BE2C (cell line): ENCODE measurements around the gene CRADD.

Source experiments
- DNase-seq: peaks from one replicate; pipeline ENCODE4 v3.0.0-alpha.2; 2020
- H3K27me3 ChIP-seq: fragments of 250-450 bp; sonication (Bioruptor Pico); 2 replicates; pipeline ENCODE4 v1.5.1; 2020; ENCODE audit warnings: mild to moderate bottlenecking
- H3K36me3 ChIP-seq: fragments of 250-450 bp; sonication (Bioruptor Pico); 2 replicates; pipeline ENCODE4 v1.5.1; 2020; ENCODE audit warnings: mild to moderate bottlenecking
- H3K4me1 ChIP-seq: fragments of 250-450 bp; sonication (Bioruptor Pico); 2 replicates; pipeline ENCODE4 v1.5.1; 2020
- H3K4me3 ChIP-seq: 2 replicates; pipeline ENCODE4 v1.5.1; 2011; ENCODE audit warnings: low read depth, low read length
- H3K9me3 ChIP-seq: fragments of 250-450 bp; sonication (Bioruptor Pico); 2 replicates; pipeline ENCODE4 v1.5.1; 2020
- TF ChIP-seq, protein P1 (sequence below): IDR thresholded peaks from 2 replicates; pipeline ENCODE4 v1.5.1; 2012; ENCODE audit warnings: mild to moderate bottlenecking, low read depth, low read length

The CRADD gene

GRCh38 chr12:93667672-93668071 is 9.5 kb upstream of the CRADD start:
- no peaks in the 10 kb centered on the region for H3K27me3 ChIP-seq
- DNase-seq, result no peak
- TF ChIP-seq, protein P1, sequence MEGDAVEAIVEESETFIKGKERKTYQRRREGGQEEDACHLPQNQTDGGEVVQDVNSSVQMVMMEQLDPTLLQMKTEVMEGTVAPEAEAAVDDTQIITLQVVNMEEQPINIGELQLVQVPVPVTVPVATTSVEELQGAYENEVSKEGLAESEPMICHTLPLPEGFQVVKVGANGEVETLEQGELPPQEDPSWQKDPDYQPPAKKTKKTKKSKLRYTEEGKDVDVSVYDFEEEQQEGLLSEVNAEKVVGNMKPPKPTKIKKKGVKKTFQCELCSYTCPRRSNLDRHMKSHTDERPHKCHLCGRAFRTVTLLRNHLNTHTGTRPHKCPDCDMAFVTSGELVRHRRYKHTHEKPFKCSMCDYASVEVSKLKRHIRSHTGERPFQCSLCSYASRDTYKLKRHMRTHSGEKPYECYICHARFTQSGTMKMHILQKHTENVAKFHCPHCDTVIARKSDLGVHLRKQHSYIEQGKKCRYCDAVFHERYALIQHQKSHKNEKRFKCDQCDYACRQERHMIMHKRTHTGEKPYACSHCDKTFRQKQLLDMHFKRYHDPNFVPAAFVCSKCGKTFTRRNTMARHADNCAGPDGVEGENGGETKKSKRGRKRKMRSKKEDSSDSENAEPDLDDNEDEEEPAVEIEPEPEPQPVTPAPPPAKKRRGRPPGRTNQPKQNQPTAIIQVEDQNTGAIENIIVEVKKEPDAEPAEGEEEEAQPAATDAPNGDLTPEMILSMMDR, result no peak

GRCh38 chr12:93668919-93669418 is 8.2 kb upstream of the CRADD start:
- no peak for DNase-seq

More at GRCh38 chr12:93667672-93668071, 9.5 kb upstream of the CRADD start:
- Histone ChIP-seq H3K4me1 (no peaks in the 10 kb centered on the region), H3K4me3 (no peak overlapping the region), H3K9me3 (no peaks in the 10 kb centered on the region), H3K36me3 (no peaks in the 10 kb centered on the region)

DNA sequence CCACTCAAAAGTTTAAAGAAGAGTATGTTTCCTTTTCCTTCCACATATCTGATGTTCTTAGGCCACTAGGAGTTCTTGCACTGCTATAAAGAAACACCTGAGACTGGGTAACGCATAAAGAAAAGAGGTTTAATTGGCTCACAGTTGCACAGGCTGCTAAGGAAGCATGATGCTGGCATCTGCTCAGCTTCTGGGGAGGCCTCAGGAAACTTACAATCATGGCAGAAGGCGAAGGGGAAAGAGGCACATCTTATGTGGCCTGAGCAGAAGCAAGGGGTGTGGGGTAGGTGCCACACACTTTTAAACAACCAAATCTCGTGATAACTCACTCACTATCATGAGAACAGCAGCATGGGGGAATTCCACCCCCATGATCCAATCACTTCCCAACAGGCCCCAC is 7.7 kb upstream of the CRADD start:
- DNase-seq, result no peak
- H3K9me3 ChIP-seq, result no peaks in the 10 kb centered on the region
- TF ChIP-seq, protein P1, result no peak

More at GRCh38 chr12:93668919-93669418, 8.2 kb upstream of the CRADD start:
- Histone ChIP-seq H3K36me3 (no peaks in the 10 kb centered on the region), H3K4me1 (no peaks in the 10 kb centered on the region), H3K4me3 (no peak overlapping the region), H3K9me3 (no peaks in the 10 kb centered on the region), H3K27me3 (no peaks in the 10 kb centered on the region)
- TF ChIP-seq, protein P1, result no peak

GRCh38 chr12:93670104-93670503 is 7.1 kb upstream of the CRADD start:
- no peak for DNase-seq
- Histone ChIP-seq H3K4me3 (no peak overlapping the region), H3K36me3 (no peaks in the 10 kb centered on the region), H3K4me1 (no peaks in the 10 kb centered on the region), H3K9me3 (no peaks in the 10 kb centered on the region), H3K27me3 (no peaks in the 10 kb centered on the region)
- TF ChIP-seq, protein P1, result no peak

More for the DNA sequence above, 7.7 kb upstream of the CRADD start:
- Histone ChIP-seq H3K27me3 (no peaks in the 10 kb centered on the region), H3K4me3 (no peak overlapping the region), H3K4me1 (no peaks in the 10 kb centered on the region), H3K36me3 (no peaks in the 10 kb centered on the region)

- H3K4me1 ChIP-seq, result no peaks in the 10 kb centered on the region
- no peak for DNase-seq
- H3K4me3 ChIP-seq, result no peak overlapping the region
- no peaks in the 10 kb centered on the region for H3K9me3 ChIP-seq
- TF ChIP-seq, protein P1, result no peak
- H3K36me3 ChIP-seq, result no peaks in the 10 kb centered on the region
- no peaks in the 10 kb centered on the region for H3K27me3 ChIP-seq
Observed at GRCh38 chr12:93671044-93671443, 6.1 kb upstream of the CRADD start.

DNA sequence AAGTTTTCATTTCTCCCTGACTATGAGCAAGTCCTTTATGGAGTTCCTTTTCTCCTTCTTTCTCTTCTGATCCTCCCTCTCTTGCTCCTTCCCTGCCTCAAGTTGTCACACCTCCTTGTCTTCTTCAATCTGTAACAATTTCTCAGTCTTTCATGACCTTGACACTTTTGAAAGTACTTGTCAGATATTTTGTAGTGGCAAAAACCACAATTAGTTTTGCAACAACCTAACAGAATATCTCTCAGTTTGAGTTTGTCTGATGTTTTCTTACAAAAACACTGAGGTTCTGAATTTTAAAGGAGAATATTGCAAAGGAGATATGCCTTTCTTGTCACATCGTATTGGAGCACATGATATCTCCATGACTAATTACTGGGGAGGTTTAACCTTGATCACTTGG is 4.1 kb upstream of the CRADD start:
- TF ChIP-seq, protein P1, result no peak
- Histone ChIP-seq H3K4me3 (no peak overlapping the region), H3K27me3 (no peaks in the 10 kb centered on the region), H3K36me3 (no peaks in the 10 kb centered on the region), H3K9me3 (no peaks in the 10 kb centered on the region), H3K4me1 (0 out of 2 replicates have a peak, but pooled peaks cover 2% of the 10 kb centered on the region)
- no peak for DNase-seq
